GM19043 (cell line): Measurements from ENCODE around the gene FXYD6.
"Not testable (repeated sequence)": the region's sequence is repeated elsewhere in the genome, so short reads cannot be mapped to it uniquely, and the experiment has no call there.

Experiments
- ATAC-seq: cut with Tn5 transposase; IDR thresholded peaks from one replicate; pipeline ENCODE4 v1.9.1; 2021; ENCODE audit warnings: low read depth; ENCODE audit not compliant: unreplicated experiment

FXYD6 gene

GRCh38 chr11:117820071-117820470 lies 56.4 kb downstream of the FXYD6 start:
- no peak for ATAC-seq

- ATAC-seq = no peak
Observed at GRCh38 chr11:117819096-117820040, 57.1 kb downstream of the FXYD6 start.

GRCh38 chr11:117818041-117818873 lies 58.2 kb downstream of the FXYD6 start:
- no peak for ATAC-seq

GRCh38 chr11:117817368-117818040 lies 59.0 kb downstream of the FXYD6 start:
- ATAC-seq = no peak

GRCh38 chr11:117816846-117817367 lies 59.6 kb downstream of the FXYD6 start:
- ATAC-seq = no peak

- no peak for ATAC-seq
Observed at GRCh38 chr11:117816151-117816741, 60.2 kb downstream of the FXYD6 start.

GRCh38 chr11:117815262-117815803 lies 61.1 kb downstream of the FXYD6 start:
- peak; percentile 46 for ATAC-seq

GRCh38 chr11:117814766-117815261 lies 61.6 kb downstream of the FXYD6 start:
- peak; percentile 40 for ATAC-seq

GRCh38 chr11:117814204-117814765 lies 62.2 kb downstream of the FXYD6 start:
- peak; percentile 3 for ATAC-seq

- ATAC-seq = not testable (repeated sequence)
Observed at GRCh38 chr11:117810056-117810451, 66.4 kb downstream of the FXYD6 start.

GRCh38 chr11:117809236-117810055 lies 67.0 kb downstream of the FXYD6 start:
- ATAC-seq = no peak

GRCh38 chr11:117808784-117809183 lies 67.7 kb downstream of the FXYD6 start:
- ATAC-seq = no peak

GRCh38 chr11:117807482-117808327 lies 68.8 kb downstream of the FXYD6 start:
- ATAC-seq = no peak

GRCh38 chr11:117806846-117807245 lies 69.6 kb downstream of the FXYD6 start:
- ATAC-seq = no peak

GRCh38 chr11:117805045-117805444 lies 71.4 kb downstream of the FXYD6 start:
- no peak for ATAC-seq

- ATAC-seq = no peak
Observed at GRCh38 chr11:117803896-117804295, 72.6 kb downstream of the FXYD6 start.

- no peak for ATAC-seq
Observed at GRCh38 chr11:117799634-117800033, 76.8 kb downstream of the FXYD6 start.
